Left lobe of liver (tissue), 2 donors: Measurements from ENCODE around the gene ZFP36L2. TPM values are rescaled to one million over a fixed set of nuclear protein-coding genes. Genes with fewer than 3 reads are reported as not detected.
"Not testable (repeated sequence)": the region's sequence is repeated elsewhere in the genome, so short reads cannot be mapped to it uniquely, and the experiment has no call there.

Source experiments
- ATAC-seq: fragments of 200-7000 bp; cut with Tn5 transposase; one replicate; pipeline ENCODE4 v1.9.1; 2020; ENCODE audit warnings: mild to moderate bottlenecking, moderate library complexity
- DNase-seq: peaks from one replicate; pipeline ENCODE4 v3.0.0-alpha.2; 2020; ENCODE audit warnings: low spot score
- total RNA-seq: library from RNA; stranded (reverse); gene quantifications from one replicate; pipeline ENCODE4 v1.2.1, GENCODE V29; 2021
- donor health status: DM: no; HTN: no; CAD: no; lungs with moderate emphysema.
- donor health status: DM: no; HTN: yes; CAD: no.

The ZFP36L2 gene
- total RNA-seq, 1 donor from 2014 or later: 60.6 TPM

DNA sequence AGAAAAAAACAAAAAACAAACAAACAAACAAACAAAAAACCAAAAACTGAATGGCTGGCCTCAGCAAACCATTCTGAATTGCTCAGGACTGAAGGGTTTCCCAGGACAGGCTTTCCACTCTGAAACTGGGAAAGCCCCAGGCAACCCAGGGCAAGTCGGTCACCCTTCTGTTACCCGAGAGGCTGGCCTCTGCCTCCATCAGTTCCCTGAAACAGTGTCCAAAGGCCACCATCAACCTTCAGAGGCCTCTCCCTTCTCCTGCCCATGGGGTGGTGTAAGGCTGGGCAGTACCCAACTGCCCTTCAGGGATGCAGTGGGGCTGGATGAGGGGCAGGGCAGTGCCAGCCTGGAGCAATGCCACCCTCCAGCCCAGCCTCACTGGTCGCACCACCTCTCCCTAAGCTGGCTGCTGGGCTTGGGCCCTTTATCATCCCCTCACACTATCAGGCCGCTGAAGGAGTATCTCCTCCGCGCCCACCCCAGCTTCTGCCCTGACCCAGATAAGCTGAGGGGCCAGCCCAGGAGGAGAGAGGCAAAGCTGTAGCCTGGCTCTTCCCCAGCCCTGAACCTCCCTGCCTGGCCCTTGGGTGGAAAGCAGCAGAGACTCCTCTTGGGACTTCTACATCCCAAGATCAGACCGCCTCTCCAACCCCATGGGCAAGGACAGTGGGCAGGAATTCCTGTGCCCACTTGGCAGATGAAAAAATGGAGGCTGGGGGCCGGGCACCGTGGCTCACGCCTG, 35.9 kb downstream of the ZFP36L2 start:
- no peak for DNase-seq
- no peak for ATAC-seq

DNA sequence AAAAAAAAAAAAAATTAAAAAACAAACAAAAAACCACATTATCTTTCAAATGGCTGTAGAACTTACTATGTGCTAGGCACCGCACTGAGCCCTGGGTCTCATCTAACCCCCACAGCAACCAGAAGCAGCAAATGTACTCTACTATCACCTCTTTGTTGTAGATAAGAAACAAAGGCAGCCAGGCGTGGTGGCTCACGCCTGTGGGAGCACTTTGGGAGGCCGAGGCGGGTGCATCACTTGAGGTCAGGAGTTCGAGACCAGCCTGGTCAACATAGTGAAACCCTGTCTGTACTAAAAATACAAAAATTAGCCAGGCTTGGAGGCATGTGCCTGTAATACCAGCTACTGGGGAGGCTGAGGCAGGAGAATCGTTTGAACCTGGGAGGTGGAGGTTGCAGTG, 36.5 kb downstream of the ZFP36L2 start:
- DNase-seq, ATAC-seq: not testable (repeated sequence)

DNA sequence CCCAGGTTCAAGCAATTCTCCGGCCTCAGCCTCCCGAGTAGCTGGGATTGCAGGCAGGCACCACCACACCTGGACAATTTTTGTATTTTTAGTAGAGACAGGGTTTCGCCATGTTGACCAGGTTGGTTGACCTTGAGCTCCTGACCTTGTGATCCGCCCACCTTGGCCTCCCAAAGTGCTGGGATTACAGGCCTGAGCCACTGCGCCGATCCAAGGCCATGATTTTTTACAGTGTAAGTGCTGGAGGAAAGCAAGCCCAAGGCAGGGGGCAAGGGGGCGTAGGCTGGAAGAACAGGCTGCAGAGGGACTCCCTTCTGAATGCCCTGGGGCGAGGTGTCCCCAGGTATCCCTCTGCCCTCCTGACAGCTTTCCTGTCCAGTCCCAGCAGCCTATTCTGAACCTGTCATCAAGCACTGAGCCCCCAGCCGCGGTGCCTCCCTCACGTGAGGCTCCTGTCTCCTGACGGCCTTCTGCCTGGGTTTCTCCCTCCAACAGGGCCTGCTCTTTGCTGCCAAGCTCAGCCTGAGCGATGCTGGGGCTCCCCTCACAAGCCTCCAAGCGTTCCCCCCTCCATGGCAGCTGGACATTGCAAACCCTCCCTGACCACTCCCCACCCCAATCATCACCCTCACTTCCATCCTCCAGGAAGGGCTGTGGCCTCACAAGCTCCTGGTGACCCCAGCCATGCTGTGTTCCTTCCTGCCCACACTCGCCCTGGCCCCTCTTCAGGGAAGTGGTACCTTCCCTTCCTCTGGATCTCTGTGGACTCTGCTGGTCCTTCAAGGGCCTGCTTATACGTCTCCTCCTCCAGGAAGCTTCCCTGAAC, 37.6 kb downstream of the ZFP36L2 start:
- ATAC-seq: no peak
- no peak for DNase-seq

DNA sequence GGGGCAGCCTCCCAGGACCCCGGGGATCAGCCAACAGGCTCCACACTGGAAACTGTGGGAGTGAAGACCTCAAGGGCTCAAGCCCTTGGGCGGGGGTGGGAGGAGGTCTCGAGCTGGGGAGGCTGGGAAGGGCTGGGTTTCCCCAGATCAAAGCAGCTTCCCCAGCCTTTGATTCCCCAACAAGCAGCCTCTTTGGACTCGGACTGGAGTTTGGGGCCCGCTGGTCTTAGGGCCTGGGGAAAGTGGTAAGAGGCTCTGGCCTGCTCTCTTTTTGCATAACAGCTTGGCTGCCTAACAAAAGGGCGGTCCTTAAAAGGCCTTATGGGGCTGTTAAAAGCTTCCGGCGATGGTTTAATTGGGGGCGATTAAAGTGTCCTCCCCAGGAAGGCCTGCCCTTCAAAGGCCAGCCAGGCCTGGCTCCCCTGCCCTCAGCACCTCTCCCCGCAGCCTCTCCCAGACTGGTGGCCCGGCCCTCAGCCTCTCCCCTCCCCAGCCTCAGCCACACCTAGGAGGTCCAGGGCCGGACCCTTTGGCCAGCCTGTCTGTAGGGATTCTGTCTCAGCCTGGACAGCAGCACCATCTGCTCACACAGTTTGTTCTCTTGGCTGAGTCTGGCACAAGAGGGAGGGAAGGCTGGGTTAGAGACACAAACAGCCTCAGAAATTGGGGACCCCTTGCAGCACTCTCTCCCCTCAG, 39.6 kb downstream of the ZFP36L2 start:
- peak; percentile 23 for ATAC-seq
- DNase-seq: no peak

DNA sequence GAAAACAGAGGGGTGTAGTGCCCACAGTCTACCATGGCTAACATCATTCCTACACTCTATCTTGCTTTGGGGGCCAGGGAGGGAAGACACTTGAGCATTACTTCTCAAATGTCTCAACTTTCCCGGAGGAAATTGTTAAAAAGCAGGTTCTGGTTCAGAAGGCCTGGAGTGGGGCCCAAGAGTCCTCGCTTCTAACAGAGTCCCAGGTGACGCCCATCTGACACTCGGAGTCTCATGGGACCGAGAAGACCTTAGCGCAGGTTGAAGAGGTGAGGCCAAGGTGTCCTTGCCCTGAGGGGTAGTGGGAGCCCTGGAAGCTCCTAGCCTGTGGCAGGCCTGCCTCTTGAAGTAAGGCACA, 40.1 kb downstream of the ZFP36L2 start:
- no peak for DNase-seq
- no peak for ATAC-seq

DNA sequence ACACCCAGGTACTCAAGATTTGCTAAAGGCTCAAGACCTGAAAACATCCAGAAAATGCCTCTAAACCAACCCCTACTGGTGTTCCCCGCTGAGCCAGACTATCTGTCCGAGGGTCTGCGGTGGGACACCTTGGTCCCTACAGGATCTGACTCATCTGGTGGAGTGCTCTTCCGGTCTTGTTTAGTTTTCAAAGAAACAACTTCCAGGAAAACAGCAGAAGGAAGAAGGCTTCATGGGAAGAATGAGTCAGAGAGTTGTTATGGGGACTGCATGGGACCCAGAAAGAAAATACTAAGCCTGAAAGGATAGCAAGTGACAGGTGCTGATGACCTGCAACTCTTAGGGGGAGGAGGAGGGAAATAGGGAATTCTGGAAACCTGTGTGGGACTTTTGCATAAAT, 41.3 kb downstream of the ZFP36L2 start:
- no peak for ATAC-seq
- DNase-seq: no peak

DNA sequence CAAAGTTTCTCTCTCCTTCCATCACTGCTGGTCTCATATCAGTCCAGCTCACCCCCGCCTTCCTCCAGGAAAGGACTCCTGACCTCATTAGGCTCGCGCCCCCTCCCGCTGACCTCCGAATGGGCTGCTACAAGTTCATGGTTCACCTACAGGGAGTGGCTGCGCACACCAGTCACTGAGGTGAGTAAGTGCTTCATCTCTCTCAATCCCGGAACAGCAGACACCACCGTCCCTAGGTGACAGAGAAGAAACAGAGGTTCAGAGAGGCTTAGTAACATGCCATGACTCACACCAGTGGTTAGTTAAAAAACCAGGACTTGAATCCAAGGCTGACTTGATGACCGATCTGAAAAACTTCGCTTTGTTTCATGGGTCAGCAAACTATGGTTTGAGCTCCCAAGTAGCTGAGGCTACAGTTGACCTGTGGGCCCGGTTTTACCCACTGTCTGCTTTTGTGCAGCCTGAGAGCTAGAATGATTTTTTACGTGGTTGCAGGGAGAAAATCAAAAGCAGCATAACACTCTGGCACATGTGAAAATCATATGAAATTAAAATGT, 42.0 kb downstream of the ZFP36L2 start:
- DNase-seq (no peak), ATAC-seq (no peak)

DNA sequence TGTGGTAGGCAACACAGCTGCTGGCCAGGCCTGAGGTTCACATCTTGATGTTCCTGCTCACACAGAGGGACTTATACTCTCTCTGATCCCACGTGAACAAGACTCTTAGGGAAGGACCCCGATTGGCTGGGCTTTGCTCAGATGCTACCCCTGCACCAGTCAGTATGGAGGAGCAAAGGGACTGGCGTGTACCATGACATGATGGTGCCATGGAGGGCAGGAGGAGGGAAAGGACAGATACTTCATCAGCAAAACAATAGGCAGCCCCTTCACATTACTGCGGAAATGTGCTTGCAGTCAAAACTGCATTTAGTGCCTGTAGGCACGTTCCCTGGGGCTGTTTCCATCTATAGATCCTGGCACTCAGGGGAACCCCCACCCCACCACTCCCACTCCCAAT, 42.7 kb downstream of the ZFP36L2 start:
- no peak for ATAC-seq

DNA sequence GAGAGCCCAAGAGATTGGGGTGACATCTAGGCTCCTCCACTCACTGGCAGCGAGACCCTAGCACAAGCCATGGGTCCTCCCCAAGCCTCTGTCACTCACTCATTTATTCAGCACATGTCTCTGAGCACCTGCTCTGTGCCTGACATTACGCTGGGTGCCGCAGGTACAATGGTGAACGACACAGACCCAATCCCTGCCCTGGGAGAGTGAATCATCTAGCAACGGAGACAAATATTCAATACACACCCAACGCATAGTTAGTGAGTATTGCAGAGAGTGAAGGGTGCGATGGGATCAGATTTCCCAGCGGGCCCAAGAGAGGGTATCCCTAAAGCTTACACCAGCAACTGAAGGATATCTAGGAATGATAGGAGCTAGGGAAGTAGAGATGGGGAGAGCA, 45.5 kb downstream of the ZFP36L2 start:
- DNase-seq: no peak
- no peak for ATAC-seq

More for the DNA sequence above, 42.7 kb downstream of the ZFP36L2 start:
- no peak for DNase-seq

DNA sequence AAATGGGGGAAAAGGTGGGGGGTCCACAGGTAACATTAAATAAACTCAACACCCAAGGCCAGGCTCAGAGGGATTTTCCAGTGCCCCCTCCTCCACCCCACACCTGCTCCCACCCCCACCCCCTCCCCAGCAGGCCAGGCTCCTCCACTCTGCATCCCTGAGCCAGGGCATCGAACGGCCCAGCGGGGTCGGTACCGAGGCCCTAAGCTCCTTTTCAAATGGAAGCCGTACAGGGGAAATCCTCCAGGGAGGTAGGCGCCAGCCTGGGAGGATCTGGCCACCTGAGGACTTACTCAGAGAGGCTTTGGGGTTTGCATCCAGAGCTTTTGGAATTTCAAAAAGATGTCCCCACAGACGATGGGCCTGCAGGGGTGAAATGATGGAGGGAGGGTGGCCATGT, 46.5 kb downstream of the ZFP36L2 start:
- ATAC-seq (no peak), DNase-seq (no peak)

DNA sequence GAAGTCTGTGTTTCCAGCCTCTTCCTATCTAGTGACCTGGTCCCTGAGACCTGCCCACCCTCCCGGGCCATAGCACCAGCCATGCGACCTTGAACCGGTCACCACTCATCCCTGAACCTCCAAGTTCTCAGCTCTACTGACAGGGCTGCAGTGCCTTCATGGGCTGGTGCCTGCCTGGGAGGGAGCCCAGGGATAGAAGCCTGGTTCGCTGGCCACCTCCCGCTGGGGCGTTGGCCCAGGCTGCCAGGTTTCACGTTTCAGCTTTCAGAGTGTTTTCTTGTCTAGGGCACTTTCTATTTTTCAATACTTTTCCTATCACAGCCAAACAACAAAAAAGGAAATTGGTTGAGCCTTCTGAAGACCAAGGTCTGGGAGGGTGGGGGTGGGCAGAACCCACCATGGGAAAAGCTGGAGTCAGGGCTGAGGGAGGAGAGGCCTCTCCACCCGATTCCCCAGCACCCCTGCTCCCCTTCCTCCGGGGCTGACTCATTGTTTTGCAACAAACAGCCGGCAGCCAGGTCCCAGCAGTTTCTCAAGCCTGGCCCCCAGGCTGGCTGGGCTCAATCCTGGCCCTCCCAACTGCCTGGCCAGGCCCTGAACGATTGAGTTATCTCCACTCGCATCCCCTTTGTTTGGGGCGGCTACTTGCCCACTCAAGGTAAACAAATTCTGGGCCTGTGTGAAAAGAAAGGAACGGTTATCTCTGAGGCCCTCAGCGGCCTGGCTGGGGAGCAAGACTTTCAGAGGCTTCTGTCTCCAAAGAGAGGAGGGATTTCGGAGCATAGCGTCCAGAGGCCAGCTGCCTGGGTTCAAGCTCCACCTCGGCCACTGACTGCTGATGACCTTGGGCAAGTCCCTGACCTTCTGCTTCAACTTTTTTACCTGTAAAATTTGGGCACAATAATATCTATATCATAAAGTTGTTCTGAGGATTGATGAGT, 47.5 kb downstream of the ZFP36L2 start:
- ATAC-seq (peak; percentile 91), DNase-seq (peak; percentile 84)

DNA sequence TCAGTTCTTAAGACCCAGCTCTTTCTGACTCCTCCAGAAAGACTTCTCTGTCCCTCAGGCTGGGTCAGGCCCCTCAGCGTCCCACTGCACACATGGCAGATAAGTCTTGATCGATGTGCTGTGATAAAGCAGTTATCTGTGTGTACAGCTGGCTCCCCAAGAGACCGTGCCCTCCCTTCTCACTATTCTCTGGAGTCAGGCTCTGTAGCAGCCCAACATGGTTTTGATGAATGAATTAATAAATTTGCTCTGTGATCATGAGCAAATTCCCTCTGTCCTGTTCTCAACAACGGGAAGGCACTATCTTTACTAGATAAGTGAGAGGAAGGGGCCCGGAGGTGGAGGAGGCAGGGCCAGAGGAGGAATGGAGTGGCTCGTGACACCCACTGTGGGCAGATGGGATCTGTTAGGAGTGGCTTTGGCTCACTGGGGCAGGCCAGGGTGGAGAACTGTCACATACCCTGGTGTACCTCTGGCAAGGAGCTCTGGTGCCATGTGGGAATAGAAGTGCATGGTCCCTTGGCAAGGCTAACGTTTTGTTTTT, 48.3 kb downstream of the ZFP36L2 start:
- DNase-seq (no peak), ATAC-seq (peak; percentile 61)

DNA sequence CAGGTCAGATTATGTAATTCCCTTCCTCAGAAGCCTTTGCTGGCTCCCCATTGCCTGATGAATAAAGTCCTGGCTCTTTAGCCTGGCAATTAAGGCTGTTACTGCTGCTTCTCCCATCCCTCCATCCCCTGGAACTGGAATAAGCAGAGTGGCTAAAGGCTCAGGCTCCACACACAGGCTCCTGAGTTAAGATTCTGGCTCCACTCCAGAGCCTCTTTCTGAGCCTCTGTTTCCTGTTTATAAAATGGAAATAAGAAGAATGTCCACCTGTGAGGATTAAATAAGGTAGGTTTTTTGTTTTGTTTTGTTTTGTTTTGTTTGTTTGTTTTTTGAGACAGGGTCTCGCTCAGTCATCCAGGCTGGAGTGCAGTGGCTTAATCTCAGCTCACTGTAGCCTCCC, 50.0 kb downstream of the ZFP36L2 start:
- ATAC-seq: no peak

DNA sequence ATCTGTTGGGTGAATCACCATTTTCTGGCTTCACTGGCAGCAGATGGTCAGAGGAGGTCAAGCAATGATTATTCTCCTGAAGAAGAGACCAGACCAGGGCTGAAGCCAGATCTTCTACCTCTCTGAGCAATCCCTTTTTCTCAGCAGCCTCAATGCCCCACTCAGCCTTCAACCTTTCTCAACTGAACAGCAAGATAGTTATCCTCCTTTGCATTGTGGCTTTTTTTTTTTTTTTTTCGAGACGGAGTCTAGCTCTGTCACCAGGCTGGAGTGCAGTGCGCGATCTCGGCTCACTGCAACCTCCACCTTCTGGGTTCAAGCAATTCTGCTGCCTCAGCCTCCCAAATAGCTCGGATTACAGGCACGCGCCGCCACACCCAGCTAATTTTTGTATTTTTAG, 50.5 kb downstream of the ZFP36L2 start:
- no peak for DNase-seq
- no peak for ATAC-seq

More for the DNA sequence above, 50.0 kb downstream of the ZFP36L2 start:
- DNase-seq: no peak

DNA sequence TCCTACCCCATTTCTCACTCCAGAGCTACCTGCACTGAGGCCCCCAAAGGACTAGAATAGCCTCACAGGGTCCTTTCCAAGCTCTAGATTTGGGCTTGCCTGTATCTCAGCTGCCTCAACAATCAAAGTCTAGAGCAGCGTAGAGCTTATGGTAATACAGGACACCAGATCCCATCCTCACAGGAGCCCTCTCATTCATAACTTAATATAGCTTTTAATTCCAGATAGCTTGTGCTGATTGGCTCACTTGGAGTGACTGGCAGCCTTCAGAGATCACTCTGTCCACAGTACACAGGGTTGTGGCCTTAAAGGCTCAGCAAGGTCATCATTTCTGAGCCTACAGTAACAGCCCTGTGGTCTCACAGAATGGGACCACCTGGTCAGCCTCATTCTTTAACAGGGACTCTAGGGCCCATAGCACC, 51.4 kb downstream of the ZFP36L2 start:
- ATAC-seq: no peak
- no peak for DNase-seq

DNA sequence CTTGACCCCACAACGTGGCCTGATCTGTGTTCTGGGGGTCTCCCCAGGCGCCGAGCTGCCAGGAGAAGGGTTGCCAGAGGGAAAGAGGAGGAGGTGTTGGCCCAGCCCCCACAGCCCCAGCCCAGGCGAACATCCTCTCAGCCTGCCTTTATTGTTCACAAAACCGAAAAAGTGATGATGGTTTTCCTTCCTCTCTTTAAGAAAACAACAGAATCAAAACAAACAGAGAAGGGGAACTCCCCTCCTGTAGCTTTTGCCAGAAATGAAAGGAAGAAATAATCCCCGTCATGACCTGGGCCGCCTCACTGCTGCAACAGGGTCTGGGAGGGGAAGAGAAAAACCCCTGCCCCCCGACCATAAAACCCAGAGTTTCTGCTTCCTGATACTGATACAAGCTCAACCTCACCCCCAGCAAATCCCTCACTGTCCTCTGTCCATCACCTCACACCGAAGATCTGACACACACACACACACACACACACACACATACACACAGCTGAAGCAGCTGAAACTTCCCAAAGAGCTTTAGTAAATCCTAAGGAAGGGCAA, 52.0 kb downstream of the ZFP36L2 start:
- ATAC-seq (no peak), DNase-seq (no peak)
